NCI-H524 (cell line): ENCODE results near the gene NIT2.
"Not testable (repeated sequence)": the region's sequence is repeated elsewhere in the genome, so short reads cannot be mapped to it uniquely, and the experiment has no call there.

ENCODE experiments used
- DNase-seq, 2 experiments: peaks; one replicate each; lab custom pipeline; 2025; lab: John Stamatoyannopoulos, UW

Gene NIT2

DNA sequence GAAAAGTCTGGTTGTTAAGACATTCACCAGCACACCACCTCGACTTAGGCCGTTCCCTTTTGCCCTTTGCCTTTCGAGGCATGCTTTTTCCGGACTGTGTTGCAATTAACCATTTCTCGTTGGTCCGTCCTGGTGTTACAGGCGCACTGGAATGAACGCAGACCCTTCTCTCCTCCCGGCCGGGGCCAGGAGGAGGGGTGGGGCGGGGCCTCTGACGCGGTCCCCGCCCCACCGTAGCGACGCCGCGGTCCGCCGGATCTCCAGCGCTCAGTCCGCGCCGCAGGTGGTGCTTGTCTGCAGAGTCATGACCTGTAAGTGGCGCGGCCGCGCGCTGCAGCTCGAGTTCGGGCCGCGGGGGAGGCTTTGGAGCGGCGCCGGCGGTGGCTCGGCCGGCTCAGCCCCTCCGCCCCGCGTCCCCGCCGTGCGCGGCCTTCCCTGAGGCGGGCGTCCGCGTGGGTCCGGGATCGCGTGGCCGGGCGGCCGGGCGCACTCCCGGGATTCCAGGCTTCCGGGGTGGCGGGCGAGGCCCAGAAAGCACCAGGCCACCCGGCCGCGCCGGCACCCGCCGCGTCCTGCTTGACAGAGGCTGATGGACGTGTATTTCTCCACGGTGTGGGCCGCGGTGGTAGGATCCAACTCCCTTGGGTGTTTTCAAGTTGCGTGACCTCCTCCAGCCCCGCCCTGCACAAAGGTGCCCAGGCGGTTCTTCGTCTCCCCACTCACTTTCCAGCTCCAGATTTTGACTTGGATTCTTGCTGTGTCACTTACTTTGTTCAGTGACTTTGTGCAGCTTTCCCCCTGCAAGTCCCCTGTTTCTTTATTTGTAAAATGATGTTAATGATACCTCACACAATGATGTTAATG lies at the start of gene NIT2:
NIT2 (plus strand) TSS at position 270 of the 864 bp plus-strand sequence; CDS start at position 305, 35 bp downstream.
- DNase-seq: peak; percentile 65 to 83

- DNase-seq: no peak
These were observed 46.2 kb upstream of the NIT2 start for GRCh38 chr3:100288288-100288894.

- DNase-seq: no peak
These were observed 45.2 kb upstream of the NIT2 start for GRCh38 chr3:100289339-100289738.

DNA sequence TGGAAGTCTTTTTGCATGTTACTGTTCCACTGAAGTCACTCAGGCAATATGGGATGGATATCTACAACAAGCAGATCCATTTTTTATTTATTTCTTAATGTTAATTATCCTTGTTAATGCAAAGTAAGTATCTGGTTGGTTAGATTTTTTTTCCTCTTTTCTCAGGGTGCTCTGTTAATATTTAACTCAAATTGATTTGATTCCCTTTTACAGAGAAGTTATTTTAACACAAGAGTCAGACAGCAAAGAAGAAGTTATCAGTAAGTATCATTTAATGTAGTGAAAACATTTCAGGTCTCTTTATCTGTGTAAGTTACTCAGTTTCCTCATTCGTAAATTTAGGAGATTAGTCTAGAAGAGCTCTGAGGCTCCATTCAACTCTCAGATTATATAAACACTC lies 39.5 kb upstream of the NIT2 start:
- DNase-seq: no peak

GRCh38 chr3:100297784-100298183 lies 36.8 kb upstream of the NIT2 start:
- no peak for DNase-seq

- no peak for DNase-seq
These were observed 35.5 kb upstream of the NIT2 start for GRCh38 chr3:100299016-100299415.

DNA sequence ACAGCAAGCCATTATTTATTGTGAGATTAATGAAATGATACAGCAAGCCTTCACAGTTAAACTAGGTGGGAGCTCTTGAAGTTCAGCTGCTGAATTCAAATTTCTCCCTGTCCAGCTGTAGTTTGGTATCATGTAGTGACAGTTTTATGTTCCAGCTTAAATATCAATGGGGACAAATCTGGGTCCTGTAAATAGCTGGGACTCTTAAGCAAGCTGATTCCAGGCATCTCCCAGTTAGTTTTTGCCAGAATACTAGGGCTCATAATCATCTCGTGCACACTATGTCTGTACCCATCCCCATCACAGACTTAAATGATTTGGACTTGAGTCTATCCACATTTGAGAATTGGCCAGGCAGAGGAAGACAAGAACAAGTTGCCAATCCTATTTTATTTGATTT lies 27.9 kb upstream of the NIT2 start:
- no peak for DNase-seq

DNA sequence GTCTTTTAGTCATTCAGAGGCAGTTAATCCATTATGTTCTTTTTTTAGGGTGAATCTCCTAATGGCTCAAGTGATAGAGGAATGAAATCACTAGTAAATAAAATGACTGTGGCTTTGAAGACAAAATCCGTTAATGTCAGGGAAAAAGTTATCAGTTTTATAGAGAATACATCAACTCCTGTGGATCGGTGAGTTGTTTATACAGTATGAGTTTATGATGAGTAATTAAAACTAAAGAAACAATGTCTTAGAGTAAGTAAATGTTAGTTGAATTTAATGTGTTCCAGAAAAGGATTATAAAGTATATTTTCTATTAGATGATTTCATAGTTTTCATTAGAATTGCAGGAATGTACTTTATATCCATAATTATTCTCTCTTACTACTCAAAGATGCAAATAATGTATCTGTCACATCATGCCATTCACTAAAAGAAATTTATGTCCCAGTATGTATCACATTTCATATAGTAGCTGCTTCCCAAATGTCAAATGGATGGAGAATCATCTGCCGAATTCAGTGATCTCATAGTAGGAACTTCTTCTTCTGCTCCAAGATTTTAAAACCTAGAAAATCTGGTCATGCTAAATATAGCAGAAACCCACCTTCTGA lies 24.1 kb upstream of the NIT2 start:
- DNase-seq: no peak

- no peak for DNase-seq
These were observed 23.5 kb upstream of the NIT2 start for GRCh38 chr3:100311011-100311410.

DNA sequence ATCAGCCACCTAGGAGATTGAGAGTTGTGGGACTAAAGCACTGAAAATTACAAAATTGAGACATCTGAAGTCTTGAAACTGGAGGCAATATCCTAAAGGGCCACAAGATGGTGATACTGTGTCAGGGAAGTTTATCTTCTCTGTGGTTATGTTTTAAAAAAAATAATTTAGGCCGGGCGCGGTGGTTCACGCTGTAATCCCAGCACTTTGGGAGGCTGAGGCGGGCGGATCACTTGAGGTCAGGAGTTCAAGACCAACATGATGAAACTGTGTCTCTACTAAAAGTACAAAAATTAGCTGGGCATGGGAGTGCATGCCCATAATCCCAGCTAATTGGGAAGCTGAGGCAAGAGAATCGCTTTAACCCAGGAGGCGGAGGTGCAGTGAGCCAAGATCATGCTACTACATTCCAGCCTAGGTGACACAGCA lies 17.9 kb upstream of the NIT2 start:
- DNase-seq: peak; percentile 36 to 76

- no peak for DNase-seq
These were observed 16.6 kb upstream of the NIT2 start for GRCh38 chr3:100317912-100318311.

DNA sequence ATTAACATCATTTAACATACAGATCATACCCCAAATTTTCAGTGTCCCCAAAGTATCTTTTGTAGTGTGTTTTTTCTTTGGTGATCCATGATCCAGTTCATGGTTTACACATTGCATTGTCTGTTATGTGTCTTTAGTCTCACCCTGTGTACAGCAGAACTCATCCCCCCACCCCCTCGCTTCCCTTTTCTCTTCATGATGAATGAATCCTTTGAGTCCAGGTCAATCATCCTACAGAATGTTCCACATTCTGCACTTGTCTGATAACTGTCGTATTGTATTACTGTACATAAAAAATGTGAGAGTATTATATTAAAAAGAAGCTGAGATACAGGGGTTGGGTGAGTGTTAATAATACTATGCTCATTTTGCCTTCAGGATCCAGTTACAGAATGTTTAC lies 14.6 kb upstream of the NIT2 start:
- DNase-seq: no peak

GRCh38 chr3:100324044-100324443 lies 10.5 kb upstream of the NIT2 start:
- DNase-seq: no peak

DNA sequence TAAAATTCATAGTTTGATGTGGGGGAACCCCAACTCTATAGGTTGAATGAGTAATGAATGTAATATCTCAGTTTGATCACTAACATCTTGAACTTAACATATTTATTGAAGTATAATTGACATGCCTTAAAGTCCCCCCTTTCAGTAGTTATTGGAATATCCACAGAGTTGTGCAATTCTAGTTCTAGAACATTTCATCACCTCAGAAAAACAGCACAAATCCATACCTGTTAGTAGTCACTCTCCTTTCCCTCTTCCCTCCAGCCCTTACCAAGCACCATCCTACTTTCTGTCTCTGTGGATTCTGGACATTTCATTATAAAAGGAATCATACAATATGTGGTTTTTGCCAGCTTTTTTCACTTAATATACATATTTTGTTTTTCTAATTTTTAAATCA lies 8.7 kb upstream of the NIT2 start:
- DNase-seq: no peak

DNA sequence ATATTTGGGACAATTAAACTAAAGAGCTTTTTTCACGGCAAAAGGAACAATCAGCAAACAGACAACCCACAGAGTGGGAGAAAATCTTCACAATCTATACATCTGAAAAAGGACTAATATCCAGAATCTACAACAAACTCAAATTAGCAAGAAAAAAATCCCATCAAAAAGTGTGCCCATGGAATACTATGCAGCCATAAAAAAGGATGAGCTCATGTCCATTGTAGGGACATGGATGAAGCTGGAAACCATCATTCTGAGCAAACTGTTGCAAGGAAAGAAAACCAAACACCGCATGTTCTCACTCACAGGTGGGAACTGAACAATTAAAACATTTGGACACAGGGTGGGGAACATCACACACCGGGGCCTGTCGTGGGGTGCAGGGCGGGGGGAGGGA lies 7.2 kb upstream of the NIT2 start:
- DNase-seq: not testable (repeated sequence)

DNA sequence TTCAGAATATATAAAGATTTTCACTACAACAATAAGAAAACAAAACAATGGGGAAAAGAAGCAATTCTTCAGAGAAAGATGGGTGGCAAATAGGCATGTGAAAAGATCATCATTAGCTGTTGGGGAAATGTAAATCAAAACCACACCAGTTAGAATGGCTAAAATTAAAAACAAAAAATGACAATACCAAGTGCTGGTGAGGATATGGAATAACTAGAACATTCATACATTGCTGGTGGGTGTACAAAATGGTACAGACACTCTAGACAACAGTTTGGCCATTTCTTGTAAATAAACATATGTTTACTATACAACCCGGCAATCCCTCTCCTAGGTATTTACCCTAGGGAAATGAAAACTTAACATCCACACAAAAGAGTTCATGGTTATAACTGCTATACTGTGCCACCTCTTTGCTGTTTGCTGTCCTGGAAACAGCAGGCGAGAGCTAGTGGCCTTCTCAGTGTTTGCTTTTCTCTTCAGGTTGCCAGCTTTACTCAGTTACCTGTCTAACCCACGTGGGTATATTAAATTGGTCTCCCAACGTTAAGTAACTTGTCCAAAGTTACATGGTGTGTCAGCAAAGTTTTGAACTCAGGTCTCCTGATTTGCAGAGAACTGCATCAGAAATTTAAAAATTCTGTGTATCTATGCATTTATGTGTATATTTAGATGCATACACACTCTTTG lies 4.6 kb upstream of the NIT2 start:
- DNase-seq: no peak

DNA sequence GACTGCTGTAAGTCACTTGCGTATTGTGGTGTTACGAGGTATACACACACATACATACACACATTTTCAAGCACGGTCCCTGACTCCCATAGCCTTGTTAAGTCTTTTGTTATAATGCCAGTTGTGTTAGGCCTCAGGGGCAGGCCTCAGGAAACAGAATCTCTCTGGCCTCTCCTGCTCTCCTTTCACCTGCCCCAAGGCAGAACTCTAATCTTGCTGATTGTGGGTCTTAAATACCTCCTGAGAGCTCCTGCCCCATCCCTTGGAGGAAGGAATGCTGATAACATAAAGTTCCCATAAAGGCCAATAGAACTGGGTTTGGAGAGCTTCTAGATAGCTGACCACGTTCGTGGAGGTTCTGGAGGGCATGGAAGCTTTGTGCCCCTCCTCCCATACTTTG lies 3.9 kb upstream of the NIT2 start:
- no peak for DNase-seq

- DNase-seq: no peak
These were observed 2.9 kb upstream of the NIT2 start for GRCh38 chr3:100331660-100332059.

GRCh38 chr3:100333051-100333450 lies 1.5 kb upstream of the NIT2 start:
- no peak for DNase-seq

- DNase-seq: no peak
These were observed 528 bp upstream of the NIT2 start for GRCh38 chr3:100333970-100334487.

- DNase-seq: peak in 1 of 2 experiments; percentile 43
These were observed 877 bp downstream of the NIT2 start for GRCh38 chr3:100335434-100335833.

- not testable (repeated sequence) for DNase-seq
These were observed 1.7 kb downstream of the NIT2 start for GRCh38 chr3:100336229-100336628.
